Nephron (organoid): ENCODE results near the gene UROC1.

ENCODE experiments used
- H3K27ac Mint-ChIP-seq, 3 experiments: 2 replicates each; pipeline ENCODE4 v1.8.0; 2020; ENCODE audit warnings: mixed read lengths in 3 of 3, mild to moderate bottlenecking in 2 of 3, moderate library complexity in 1 of 3
- H3K27me3 Mint-ChIP-seq: 2 replicates; pipeline ENCODE4 v1.8.0; 2021; ENCODE audit warnings: low read depth, mild to moderate bottlenecking, moderate library complexity, mixed read lengths
- H3K36me3 Mint-ChIP-seq: 2 replicates; pipeline ENCODE4 v1.8.0; 2020; ENCODE audit warnings: low read depth, mixed read lengths
- H3K4me1 Mint-ChIP-seq: 2 replicates; pipeline ENCODE4 v1.8.0; 2020; ENCODE audit warnings: mixed read lengths
- H3K4me3 Mint-ChIP-seq, 3 experiments: 2 replicates each; pipeline ENCODE4 v1.8.0; 2020; ENCODE audit warnings: mild to moderate bottlenecking in 3 of 3, mixed read lengths in 3 of 3, moderate library complexity in 2 of 3
- H3K9me3 Mint-ChIP-seq: 2 replicates; pipeline ENCODE4 v1.8.0; 2020; ENCODE audit warnings: mixed read lengths
- TF ChIP-seq, protein P1 (sequence below), 3 experiments: fragments of 200-600 bp; sonication (generic); IDR thresholded peaks; one replicate each; pipeline ENCODE4 v1.5.0; 2021; ENCODE audit warnings: antibody characterized with exemption in 3 of 3; ENCODE audit not compliant: unreplicated experiment in 3 of 3

Gene UROC1

DNA sequence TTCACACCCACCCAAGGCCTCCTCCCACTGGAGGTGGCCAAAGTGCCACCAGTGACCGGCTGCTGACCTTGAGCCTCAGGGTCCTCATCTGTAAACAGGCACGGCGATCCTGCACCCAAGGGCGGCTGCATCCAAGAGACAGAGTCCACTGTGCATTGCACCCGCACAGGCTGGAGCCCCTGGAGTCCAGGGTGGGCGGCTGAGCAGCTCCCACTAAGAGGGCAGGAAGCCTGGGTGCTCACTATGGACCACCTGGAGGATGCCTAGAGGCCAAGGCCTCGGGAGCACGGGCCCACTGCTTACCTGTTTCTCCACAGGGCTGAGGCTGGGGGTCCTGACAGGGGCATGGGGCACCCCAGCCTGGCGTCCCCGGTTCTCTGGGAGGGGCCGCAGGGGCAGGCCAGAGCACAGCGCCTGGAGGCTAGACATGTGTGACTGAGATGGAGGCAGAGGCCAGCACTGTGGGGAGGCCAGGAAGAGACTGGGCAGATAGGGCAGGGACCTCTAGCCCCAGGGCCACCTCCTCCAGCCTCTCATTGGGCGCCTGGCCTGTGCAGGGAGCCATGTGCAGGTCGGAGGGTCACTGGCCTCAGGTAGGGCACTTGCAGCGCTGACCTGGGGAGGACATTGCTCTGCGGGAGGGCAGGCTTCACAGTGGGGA lies at the start of gene UROC1:
Gene UROC1, minus strand, starts transcription at position 483 of the 661 bp plus-strand sequence. Its CDS starts 54 bp downstream, at position 429.
- no peaks in the 10 kb centered on the region for H3K9me3 Mint-ChIP-seq
- H3K4me3 Mint-ChIP-seq: no peak within 1 kb of the TSS
- H3K27me3 Mint-ChIP-seq: peaks cover 31% of the 10 kb centered on the region
- H3K36me3 Mint-ChIP-seq: no peaks in the 10 kb centered on the region
- TF ChIP-seq, protein P1, sequence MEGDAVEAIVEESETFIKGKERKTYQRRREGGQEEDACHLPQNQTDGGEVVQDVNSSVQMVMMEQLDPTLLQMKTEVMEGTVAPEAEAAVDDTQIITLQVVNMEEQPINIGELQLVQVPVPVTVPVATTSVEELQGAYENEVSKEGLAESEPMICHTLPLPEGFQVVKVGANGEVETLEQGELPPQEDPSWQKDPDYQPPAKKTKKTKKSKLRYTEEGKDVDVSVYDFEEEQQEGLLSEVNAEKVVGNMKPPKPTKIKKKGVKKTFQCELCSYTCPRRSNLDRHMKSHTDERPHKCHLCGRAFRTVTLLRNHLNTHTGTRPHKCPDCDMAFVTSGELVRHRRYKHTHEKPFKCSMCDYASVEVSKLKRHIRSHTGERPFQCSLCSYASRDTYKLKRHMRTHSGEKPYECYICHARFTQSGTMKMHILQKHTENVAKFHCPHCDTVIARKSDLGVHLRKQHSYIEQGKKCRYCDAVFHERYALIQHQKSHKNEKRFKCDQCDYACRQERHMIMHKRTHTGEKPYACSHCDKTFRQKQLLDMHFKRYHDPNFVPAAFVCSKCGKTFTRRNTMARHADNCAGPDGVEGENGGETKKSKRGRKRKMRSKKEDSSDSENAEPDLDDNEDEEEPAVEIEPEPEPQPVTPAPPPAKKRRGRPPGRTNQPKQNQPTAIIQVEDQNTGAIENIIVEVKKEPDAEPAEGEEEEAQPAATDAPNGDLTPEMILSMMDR (IDR thresholded peaks at IDR 0.05; ENCODE audit: unreplicated experiment in 3 of 3): no peak
- H3K4me1 Mint-ChIP-seq: no peaks in the 10 kb centered on the region
- H3K27ac Mint-ChIP-seq: peak within 1 kb of the TSS in 1 of 3 experiments; percentile 48

DNA sequence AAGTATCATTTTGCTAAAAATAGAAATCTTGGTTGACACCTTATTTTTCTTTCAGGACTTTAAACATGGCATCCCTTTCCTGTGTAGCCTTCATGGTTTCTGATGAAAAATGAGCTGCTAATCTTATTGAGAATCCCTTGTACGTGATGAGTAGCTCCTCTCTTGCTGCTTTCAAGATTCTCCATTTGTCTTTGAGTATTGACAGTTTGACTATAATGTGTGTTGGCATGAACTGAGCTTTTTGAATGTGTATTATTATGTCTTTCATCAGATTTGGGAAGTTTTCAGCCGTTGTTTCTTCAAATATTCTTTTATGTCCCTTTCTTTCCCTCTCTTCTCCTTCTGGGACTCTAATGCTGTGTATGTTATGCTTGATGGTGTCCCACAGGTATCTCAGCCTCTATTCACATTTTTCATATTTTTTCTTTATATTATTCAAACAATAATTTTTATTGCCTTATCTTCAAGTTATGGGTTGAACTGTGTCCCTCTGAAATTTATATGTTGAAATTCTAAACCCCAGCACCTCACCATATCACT lies 45.2 kb upstream of the UROC1 start:
- Mint-ChIP-seq H3K36me3 (no peaks in the 10 kb centered on the region), H3K27me3 (no peaks in the 10 kb centered on the region), H3K27ac (no peak overlapping the region), H3K9me3 (peaks cover 9% of the 10 kb centered on the region), H3K4me1 (no peaks in the 10 kb centered on the region), H3K4me3 (no peak overlapping the region)
- TF ChIP-seq, protein P1 (IDR thresholded peaks at IDR 0.05; ENCODE audit: unreplicated experiment in 3 of 3): no peak

DNA sequence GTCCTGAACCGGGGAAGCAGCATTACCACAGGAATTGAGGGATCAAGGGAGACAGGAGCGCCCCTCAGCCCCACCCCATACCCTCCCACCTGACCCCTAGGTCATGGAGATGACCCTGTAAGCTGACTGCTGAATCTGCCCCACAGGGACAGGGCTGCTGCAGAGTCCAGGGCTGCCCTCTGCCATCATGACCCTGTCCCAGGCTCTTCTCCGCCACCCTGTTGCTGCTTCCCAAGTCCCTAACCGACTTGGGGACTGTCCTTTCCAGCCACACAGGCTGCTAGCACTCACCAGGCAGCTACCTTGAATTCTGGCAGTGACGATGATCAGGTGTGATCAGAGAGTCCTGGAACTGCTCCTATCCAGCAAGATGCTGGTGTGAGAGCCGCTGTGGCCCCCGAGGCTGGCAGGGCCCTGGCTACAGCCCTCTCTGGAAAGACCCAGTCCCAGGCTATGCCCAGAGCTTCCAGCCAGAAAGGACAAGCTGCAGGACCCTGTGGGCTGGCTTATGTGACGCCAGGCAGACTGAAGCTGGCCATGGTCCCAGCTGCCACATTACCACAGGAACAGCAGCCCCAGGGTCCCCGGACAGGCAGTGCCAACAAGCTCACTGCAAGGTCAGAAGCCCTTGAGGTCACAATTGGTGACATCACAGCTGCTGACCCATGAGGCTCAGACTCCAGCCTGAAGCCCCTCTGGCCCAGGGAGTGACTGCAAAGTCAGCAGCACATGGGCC lies 40.9 kb upstream of the UROC1 start, which contains the start of gene C3orf22:
Gene C3orf22, minus strand, starts transcription at position 597 of the 736 bp plus-strand sequence. CDS start 5,542 bp downstream, outside the sequence.
- TF ChIP-seq, protein P1 (IDR thresholded peaks at IDR 0.05; ENCODE audit: unreplicated experiment in 3 of 3): no peak
- H3K36me3 Mint-ChIP-seq: no peaks in the 10 kb centered on the region
- H3K4me1 Mint-ChIP-seq: peaks cover 4% of the 10 kb centered on the region
- H3K27ac Mint-ChIP-seq: no peak within 1 kb of the TSS
- no peaks in the 10 kb centered on the region for H3K27me3 Mint-ChIP-seq
- no peak within 1 kb of the TSS for H3K4me3 Mint-ChIP-seq
- peaks cover 9% of the 10 kb centered on the region for H3K9me3 Mint-ChIP-seq

DNA sequence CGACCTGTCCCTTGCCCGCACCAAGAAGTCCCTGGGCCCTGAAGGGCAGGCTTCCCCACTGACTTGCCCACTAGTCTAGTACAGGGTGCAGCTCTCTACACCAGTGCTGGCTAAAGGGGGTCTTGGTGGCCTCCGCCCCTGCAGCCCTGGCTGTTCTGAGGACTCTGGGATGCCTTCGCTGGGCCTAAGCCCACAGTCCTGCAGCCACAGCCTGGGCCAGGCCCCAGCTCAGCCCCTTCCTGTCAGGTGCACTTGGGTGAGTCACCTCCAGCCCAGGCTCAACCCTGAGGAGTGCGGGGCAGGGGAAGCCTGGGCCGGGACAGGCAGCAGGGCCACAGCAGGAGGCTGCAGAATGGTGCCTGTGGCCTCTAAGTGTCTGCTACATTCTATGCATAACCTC lies 40.2 kb upstream of the UROC1 start:
- Mint-ChIP-seq H3K4me1 (peaks cover 4% of the 10 kb centered on the region), H3K4me3 (no peak overlapping the region), H3K27ac (no peak overlapping the region), H3K9me3 (peaks cover 8% of the 10 kb centered on the region), H3K36me3 (no peaks in the 10 kb centered on the region), H3K27me3 (no peaks in the 10 kb centered on the region)
- TF ChIP-seq, protein P1 (IDR thresholded peaks at IDR 0.05; ENCODE audit: unreplicated experiment in 3 of 3): no peak

DNA sequence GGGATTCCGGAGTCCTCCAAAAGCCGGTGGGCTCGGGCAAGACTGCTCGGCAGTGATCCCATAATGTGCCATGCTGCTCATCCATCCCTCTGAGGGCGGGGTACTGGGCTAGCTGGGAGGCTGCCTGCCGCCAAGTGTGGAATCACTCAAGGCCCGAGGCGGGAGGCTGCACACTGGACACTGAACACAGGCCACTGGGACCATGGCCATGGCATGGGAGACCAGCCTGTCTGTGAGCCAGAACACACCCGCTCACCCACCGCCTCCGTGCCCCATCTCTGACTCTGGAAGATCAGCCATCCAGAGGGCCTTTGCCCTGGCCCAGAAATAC lies 39.8 kb upstream of the UROC1 start:
- no peak overlapping the region for H3K27ac Mint-ChIP-seq
- no peak overlapping the region for H3K4me3 Mint-ChIP-seq
- TF ChIP-seq, protein P1 (IDR thresholded peaks at IDR 0.05; ENCODE audit: unreplicated experiment in 3 of 3): no peak
- H3K9me3 Mint-ChIP-seq: peaks cover 6% of the 10 kb centered on the region
- H3K27me3 Mint-ChIP-seq: no peaks in the 10 kb centered on the region
- H3K36me3 Mint-ChIP-seq: no peaks in the 10 kb centered on the region
- H3K4me1 Mint-ChIP-seq: peaks cover 4% of the 10 kb centered on the region
